HepG2 (cell line): Measurements from ENCODE around the gene MYO19. TPM values are rescaled to one million over a fixed set of nuclear protein-coding genes. Genes with fewer than 3 reads are reported as not detected.

Experiments used
- ESRRA ChIP-seq: sonication (generic); formaldehyde crosslinking; IDR thresholded peaks from 2 replicates; pipeline ENCODE4 v1.5.1; 2020; ENCODE audit warnings: mild to moderate bottlenecking, low read depth, missing genetic modification reagents
- FOXM1 ChIP-seq: sonication (generic); formaldehyde crosslinking; IDR thresholded peaks from 2 replicates; pipeline ENCODE4 v1.5.0; 2020; ENCODE audit warnings: missing genetic modification reagents
- KAT7 ChIP-seq: IDR thresholded peaks from 2 replicates; pipeline ENCODE4 v1.6.1; 2018; ENCODE audit warnings: borderline replicate concordance, missing compliant biosample characterization
- MTF2 ChIP-seq: sonication (generic); formaldehyde crosslinking; IDR thresholded peaks from 2 replicates; pipeline ENCODE4 v1.5.0; 2020; ENCODE audit warnings: missing genetic modification reagents, borderline replicate concordance
- MYPOP ChIP-seq: sonication (generic); formaldehyde crosslinking; IDR thresholded peaks from 2 replicates; pipeline ENCODE4 v1.8.1; 2023; ENCODE audit warnings: mild to moderate bottlenecking, moderate library complexity, missing genetic modification reagents
- RCOR2 ChIP-seq: IDR thresholded peaks from 2 replicates; pipeline ENCODE4 v1.6.1; 2016; ENCODE audit warnings: missing biosample characterization, missing genetic modification reagents
- THAP9 ChIP-seq: sonication (generic); formaldehyde crosslinking; IDR thresholded peaks from 2 replicates; pipeline ENCODE4; 2020; ENCODE audit warnings: missing genetic modification reagents, mild to moderate bottlenecking, borderline replicate concordance
- ZBED4 ChIP-seq: sonication (generic); formaldehyde crosslinking; IDR thresholded peaks from 2 replicates; pipeline ENCODE4 v1.4.0; 2020; ENCODE audit warnings: missing genetic modification reagents, borderline replicate concordance
- ZKSCAN8 ChIP-seq: IDR thresholded peaks from 2 replicates; pipeline ENCODE4 v1.6.1; 2016; ENCODE audit warnings: borderline replicate concordance, missing genetic modification reagents, missing compliant biosample characterization
- ZNF274 ChIP-seq: sonication (generic); formaldehyde crosslinking; IDR thresholded peaks from 2 replicates; pipeline ENCODE4 v1.5.1; 2020; ENCODE audit warnings: mild to moderate bottlenecking, missing genetic modification reagents
- ZNF317 ChIP-seq: sonication (generic); formaldehyde crosslinking; IDR thresholded peaks from 2 replicates; pipeline ENCODE4 v1.5.0; 2020; ENCODE audit warnings: mild to moderate bottlenecking, missing genetic modification reagents
- ZNF331 ChIP-seq: sonication (generic); formaldehyde crosslinking; IDR thresholded peaks from 2 replicates; pipeline ENCODE4 v1.4.0; 2020; ENCODE audit warnings: missing genetic modification reagents
- ZNF33B ChIP-seq: sonication (generic); formaldehyde crosslinking; IDR thresholded peaks from 2 replicates; pipeline ENCODE4 v1.5.1; 2020; ENCODE audit warnings: mild to moderate bottlenecking, missing genetic modification reagents
- ZNF44 ChIP-seq: sonication (generic); formaldehyde crosslinking; IDR thresholded peaks from 2 replicates; pipeline ENCODE4 v1.5.1; 2020; ENCODE audit warnings: mild to moderate bottlenecking, missing genetic modification reagents
- ZNF530 ChIP-seq: sonication (generic); formaldehyde crosslinking; IDR thresholded peaks from 2 replicates; pipeline ENCODE4 v1.5.0; 2020; ENCODE audit warnings: low read depth, mild to moderate bottlenecking, missing genetic modification reagents
- ZNF598 ChIP-seq: sonication (generic); formaldehyde crosslinking; IDR thresholded peaks from 2 replicates; pipeline ENCODE4 v1.5.1; 2020; ENCODE audit warnings: mild to moderate bottlenecking, missing genetic modification reagents, borderline replicate concordance
- ZNF678 ChIP-seq: sonication (generic); formaldehyde crosslinking; IDR thresholded peaks from 2 replicates; pipeline ENCODE4 v1.4.0; 2020; ENCODE audit warnings: mild to moderate bottlenecking, missing genetic modification reagents
- ZNF841 ChIP-seq: sonication (generic); formaldehyde crosslinking; IDR thresholded peaks from 2 replicates; pipeline ENCODE4 v1.8.1; 2023; ENCODE audit warnings: missing genetic modification reagents, borderline replicate concordance
- polyA plus RNA-seq, 8 experiments: library from polyadenylated mRNA; depleted of rRNA in 3 of 8; stranded (reverse) in 7 of 8; unstranded in 1 of 8; fragments of >200 nt; fragmentation: Illumina TruSeq in 4 of 8; extraction: Trizol in 4 of 8; gene quantifications; 2 replicates each; pipeline versions ENCODE4 v1.2.1 to v1.2.3, GENCODE V29; 2011 to 2016; ENCODE audit warnings: low read depth in 4 of 8, missing spikeins in 1 of 8, mixed read lengths in 1 of 8; ENCODE audit not compliant: insufficient read depth in 1 of 8
- total RNA-seq, 5 experiments: library from RNA; depleted of rRNA; stranded (reverse); fragments of >200 nt; fragmentation: Illumina TruSeq; extraction: Trizol; gene quantifications; 2 replicates each; pipeline ENCODE4 v1.2.3, GENCODE V29; 2016; ENCODE audit warnings: low read depth in 1 of 5
- TF ChIP-seq, protein P1 (sequence below): sonication (generic); formaldehyde crosslinking; IDR thresholded peaks from 2 replicates; pipeline ENCODE4 v1.8.0; 2022; ENCODE audit warnings: missing genetic modification reagents, low read depth, mild to moderate bottlenecking, borderline replicate concordance

Gene MYO19
- total and polyA plus RNA-seq, 2 of the 13 experiments (the other 11 are each of a cell fraction or from before 2014, with no cell fraction given), result 75.7 to 82.3 TPM

DNA sequence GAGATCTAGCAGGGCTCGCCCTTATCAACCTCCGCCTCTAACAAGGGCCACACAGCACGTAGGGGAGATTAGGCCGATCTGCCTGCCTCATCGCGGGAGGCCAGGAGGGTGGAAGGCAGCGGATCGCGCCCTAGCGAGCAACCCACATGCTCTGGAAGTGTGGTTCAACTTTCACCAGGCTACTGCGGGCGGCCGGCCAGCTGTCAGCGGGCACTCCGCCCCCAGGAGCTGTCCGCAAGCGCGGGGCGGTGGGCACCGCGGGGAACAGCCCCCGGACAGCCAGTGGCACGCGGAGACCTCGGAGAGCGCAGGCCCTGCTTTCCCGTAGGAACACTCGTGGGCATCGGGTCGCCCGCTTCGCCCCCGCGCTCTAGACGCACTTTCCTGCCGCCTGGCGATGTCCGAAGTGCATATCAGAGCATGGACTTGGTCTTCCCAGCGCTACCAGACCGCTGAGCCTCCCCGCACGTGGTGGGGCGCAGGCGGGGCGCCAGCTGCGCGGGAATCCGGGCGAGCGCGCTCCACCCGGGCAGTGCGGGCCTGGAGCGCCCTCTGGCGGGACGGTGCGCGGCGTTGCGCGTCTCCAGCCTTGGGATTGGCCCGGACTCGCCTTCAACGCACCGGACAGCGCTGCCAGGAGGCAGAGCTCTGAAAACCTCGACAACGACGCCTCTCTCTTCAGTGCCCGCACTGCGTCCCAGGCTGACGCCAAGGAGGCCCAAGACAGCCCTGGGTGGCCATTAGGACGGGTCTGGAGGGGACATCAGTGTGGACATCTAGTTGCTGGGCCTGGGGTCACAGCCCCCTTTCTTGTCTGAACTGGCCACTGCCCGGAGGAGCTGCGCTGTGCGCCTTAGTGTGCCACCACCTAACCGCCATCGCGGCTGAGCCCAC, 51.8 kb downstream of the MYO19 start (continued):
- TF ChIP-seq ZKSCAN8 (CRISPR knock-in tag), result peak; percentile 62; the same call in 1 of the 2 replicates
- peak; percentile 86; the same call in 1 of the 2 replicates for TF ChIP-seq ZNF331 (CRISPR knock-in tag)
- peak; percentile 82; the same call in 1 of the 2 replicates for TF ChIP-seq ZNF841 (CRISPR knock-in tag)
- TF ChIP-seq KAT7 (CRISPR knock-in tag), result no peak
- TF ChIP-seq RCOR2 (CRISPR knock-in tag), result no peak
- no peak for TF ChIP-seq ZNF317 (CRISPR knock-in tag)
- TF ChIP-seq, protein P1, sequence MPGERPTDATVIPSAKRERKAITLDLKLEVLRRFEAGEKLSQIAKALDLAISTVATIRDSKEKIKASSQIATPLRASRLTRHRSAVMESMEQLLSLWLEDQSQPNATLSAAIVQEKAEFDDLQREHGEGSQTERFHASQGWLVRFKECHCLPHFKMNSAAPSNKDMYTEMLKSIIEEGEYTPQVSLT, result no peak; the same call in 1 of the 2 replicates
- no peak for TF ChIP-seq ESRRA
- 0 out of 2 replicates have a peak, but pooled peaks have one; percentile 35 for TF ChIP-seq MTF2 (CRISPR knock-in tag)
- TF ChIP-seq ZBED4 (CRISPR knock-in tag), result peak; percentile 39; the same call in 1 of the 2 replicates
- TF ChIP-seq ZNF44 (CRISPR knock-in tag), result 0 out of 2 replicates have a peak, but pooled peaks have one; percentile 47
- peak; percentile 98 for TF ChIP-seq ZNF274 (CRISPR knock-in tag)
- no peak for TF ChIP-seq FOXM1
- TF ChIP-seq MYPOP (CRISPR knock-in tag), result peak; percentile 98
- TF ChIP-seq ZNF598 (CRISPR knock-in tag), result peak; percentile 71; the same call in 1 of the 2 replicates
- TF ChIP-seq ZNF678 (CRISPR knock-in tag), result no peak
- TF ChIP-seq THAP9 (CRISPR knock-in tag), result no peak
- no peak for TF ChIP-seq ZNF530 (CRISPR knock-in tag)
- TF ChIP-seq ZNF33B, result peak; percentile 82; the same call in 1 of the 2 replicates
